K562 (cell line): ENCODE results near the gene SCRN2. TPM values are rescaled to one million over a fixed set of nuclear protein-coding genes. Genes with fewer than 3 reads are reported as not detected.

ENCODE experiments used
- CBFA2T3 ChIP-seq: fragments of 450-650 bp; IDR thresholded peaks from 2 replicates; pipeline ENCODE4 v1.6.1; 2017
- CREB1 ChIP-seq, 2 experiments: sonication (generic) in 1 of 2; formaldehyde crosslinking in 1 of 2; IDR thresholded peaks; 2 replicates each; pipeline versions ENCODE4 v1.6.1 to v1.8.0; 2012 to 2022; ENCODE audit warnings: inconsistent platforms in 1 of 2, mild to moderate bottlenecking in 1 of 2, missing genetic modification reagents in 1 of 2, moderate library complexity in 1 of 2
- ELF1 ChIP-seq: fragments of 200-800 bp; sonication (Bioruptor generic); IDR thresholded peaks from 2 replicates; pipeline ENCODE4 v1.6.1; 2016; ENCODE audit warnings: missing genetic modification characterization, missing compliant biosample characterization
- ILK ChIP-seq: fragments of 450-650 bp; IDR thresholded peaks from 2 replicates; pipeline ENCODE4 v1.6.1; 2016; ENCODE audit warnings: missing genetic modification characterization, low read depth, mild to moderate bottlenecking, missing compliant biosample characterization, moderate library complexity, borderline replicate concordance
- IRF1 ChIP-seq: sonication (generic); formaldehyde crosslinking; IDR thresholded peaks from 2 replicates; pipeline ENCODE4 v1.8.0; 2022; ENCODE audit warnings: missing genetic modification reagents, mild to moderate bottlenecking, borderline replicate concordance
- MEF2A ChIP-seq: IDR thresholded peaks from 2 replicates; pipeline ENCODE4 v1.6.1; 2011; ENCODE audit warnings: low read depth, mild to moderate bottlenecking, low read length, moderate library complexity; ENCODE audit not compliant: control insufficient read depth
- PRPF4 ChIP-seq: fragments of 200-400 bp; formaldehyde crosslinking; IDR thresholded peaks from one replicate; pipeline ENCODE4 v1.6.1; 2017; ENCODE audit warnings: low read length, low read depth, mild to moderate bottlenecking; ENCODE audit not compliant: insufficient read depth, poor library complexity, severe bottlenecking
- RNF219 ChIP-seq: fragments of 250-450 bp; sonication (Bioruptor Pico); IDR thresholded peaks from 2 replicates; pipeline ENCODE4 v1.5.0; 2022; ENCODE audit warnings: mild to moderate bottlenecking
- SETDB1 ChIP-seq: IDR thresholded peaks from one replicate; pipeline ENCODE4 v1.6.1; 2012; ENCODE audit warnings: low read length, control low read depth, inconsistent platforms
- SIN3A ChIP-seq, 2 experiments: fragments of 150-350 bp in 1 of 2; IDR thresholded peaks; 2 replicates each; pipeline ENCODE4 v1.6.1; 2011 to 2016; ENCODE audit warnings: borderline replicate concordance in 2 of 2, low read depth in 2 of 2, low read length in 2 of 2, mild to moderate bottlenecking in 2 of 2, moderate library complexity in 2 of 2; ENCODE audit not compliant: control insufficient read depth in 1 of 2
- SNRNP70 ChIP-seq: fragments of 200-400 bp; formaldehyde crosslinking; optimal IDR thresholded peaks from 2 replicates; pipeline ENCODE3; 2017; ENCODE audit warnings: low read depth, low read length
- ZBTB7A ChIP-seq: IDR thresholded peaks from 2 replicates; pipeline ENCODE4 v1.6.1; 2011; ENCODE audit warnings: low read depth, mild to moderate bottlenecking, low read length, moderate library complexity, borderline replicate concordance; ENCODE audit not compliant: control insufficient read depth
- ZNF668 ChIP-seq: fragments of 250-450 bp; sonication (Bioruptor Pico); IDR thresholded peaks from 2 replicates; pipeline ENCODE4 v1.8.0; 2022; ENCODE audit warnings: mild to moderate bottlenecking, inconsistent platforms
- ZNF699 ChIP-seq: fragments of 250-450 bp; sonication (Bioruptor Pico); IDR thresholded peaks from 2 replicates; pipeline ENCODE4 v1.8.0; 2021; ENCODE audit warnings: mild to moderate bottlenecking, moderate library complexity; ENCODE audit not compliant: insufficient replicate concordance
- ZNF707 ChIP-seq: fragments of 250-450 bp; sonication (Bioruptor Pico); conservative IDR thresholded peaks from 2 replicates; pipeline ENCODE4 v1.8.0; 2022; ENCODE audit warnings: inconsistent platforms, mild to moderate bottlenecking, moderate library complexity
- ZNF717 ChIP-seq: fragments of 250-450 bp; sonication (Bioruptor Pico); IDR thresholded peaks from 2 replicates; pipeline ENCODE4 v1.5.0; 2021
- polyA plus RNA-seq, 8 experiments: library from polyadenylated mRNA; depleted of rRNA in 4 of 8; stranded (reverse) in 5 of 8; unstranded in 3 of 8; fragments of >200 nt; fragmentation: Nextera tagmentation in 2 of 8; fragmentation: Illumina TruSeq in 1 of 8; extraction: Ambion mirVana in 2 of 8; extraction: Trizol in 1 of 8; gene quantifications; 2 replicates each; pipeline versions ENCODE4 v1.2.1 to v1.2.3, GENCODE V29; 2011 to 2014; ENCODE audit warnings: inconsistent platforms in 1 of 8, missing spikeins in 1 of 8
- total RNA-seq, 7 experiments: library from RNA; depleted of rRNA in 6 of 7; stranded (reverse); fragments of >200 nt in 6 of 7; fragmentation: Illumina TruSeq in 2 of 7; extraction: Trizol in 2 of 7; gene quantifications; 2 replicates each; pipeline versions ENCODE4 v1.2.1 to v1.2.3, GENCODE V29; 2011 to 2021; ENCODE audit warnings: low replicate concordance in 1 of 7
- TF ChIP-seq, protein P1 (sequence below): fragments of 250-450 bp; sonication (Bioruptor Pico); IDR thresholded peaks from 2 replicates; pipeline ENCODE4 v1.8.0; 2021; ENCODE audit warnings: borderline replicate concordance, mild to moderate bottlenecking, moderate library complexity; ENCODE audit not compliant: poor library complexity, severe bottlenecking
- TF ChIP-seq, protein P2 (sequence below): IDR thresholded peaks from 2 replicates; pipeline ENCODE4 v1.6.1; 2012; ENCODE audit warnings: low read depth, low read length, improper control_type of control experiment, borderline replicate concordance
- TF ChIP-seq, protein P3 (sequence below): fragments of 250-450 bp; sonication (Bioruptor Pico); IDR thresholded peaks from 2 replicates; pipeline ENCODE4 v1.9.0; 2021; ENCODE audit warnings: mild to moderate bottlenecking, inconsistent platforms

The SCRN2 gene
- total and polyA plus RNA-seq, 9 of the 15 experiments (the other 6 are each of a cell fraction or from before 2014, with no cell fraction given): 0.25 to 32.9 (median 13.6) TPM

DNA sequence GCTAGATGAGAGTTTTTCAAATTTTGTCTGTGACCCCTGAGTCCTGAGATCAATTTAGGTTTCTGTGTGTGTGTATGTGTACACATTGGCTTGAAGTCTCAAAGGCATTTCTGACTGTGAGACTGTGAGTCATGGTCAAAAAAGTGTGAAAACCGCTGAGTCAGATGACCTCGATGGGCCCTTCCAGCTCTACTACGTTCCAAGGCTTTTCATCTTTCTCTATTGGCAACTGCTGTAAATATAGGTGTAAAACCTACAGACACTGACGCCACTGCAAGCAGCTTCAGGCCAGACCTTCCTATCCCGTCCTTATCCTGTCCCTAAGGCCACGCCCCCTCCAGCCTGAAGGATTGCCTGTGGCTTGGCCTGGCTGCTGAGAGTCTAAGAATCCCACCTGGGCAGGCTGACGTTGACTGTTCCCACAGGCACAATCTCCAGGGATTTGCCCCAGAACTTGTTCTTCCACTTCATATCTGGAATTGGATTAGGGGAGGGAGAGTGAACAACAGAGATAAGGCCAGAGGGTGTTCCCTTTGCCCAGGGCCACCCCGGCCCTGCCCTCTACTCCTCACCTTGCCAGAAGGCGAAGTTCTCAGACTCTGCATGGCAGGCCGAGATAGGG, 30.8 kb downstream of the SCRN2 start (continued):
- TF ChIP-seq CREB1 (IDR thresholded peaks at IDR 0.05) (no peak; the same call in 1 of the 2 replicates), CREB1 (CRISPR knock-in tag; IDR thresholded peaks at IDR 0.05) (no peak), ELF1 (no peak), ZBTB7A (no peak), RNF219 (no peak), ZNF699 (no peak), SNRNP70 (no peak), SIN3A (IDR thresholded peaks at IDR 0.05; ENCODE audit: borderline replicate concordance in 2 of 2, control insufficient read depth in 1 of 2, low read depth in 2 of 2, low read length in 2 of 2) (no peak), ILK (tag) (no peak), ZNF668 (CRISPR knock-in tag) (no peak), ZNF717 (no peak), IRF1 (CRISPR knock-in tag) (no peak), CBFA2T3 (peak; percentile 78), PRPF4 (no peak), ZNF707 (CRISPR knock-in tag) (no peak), SETDB1 (peak; percentile 37), MEF2A (no peak)
- TF ChIP-seq, protein P1, sequence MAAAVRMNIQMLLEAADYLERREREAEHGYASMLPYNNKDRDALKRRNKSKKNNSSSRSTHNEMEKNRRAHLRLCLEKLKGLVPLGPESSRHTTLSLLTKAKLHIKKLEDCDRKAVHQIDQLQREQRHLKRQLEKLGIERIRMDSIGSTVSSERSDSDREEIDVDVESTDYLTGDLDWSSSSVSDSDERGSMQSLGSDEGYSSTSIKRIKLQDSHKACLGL (CRISPR knock-in tag): no peak
- TF ChIP-seq, protein P2, sequence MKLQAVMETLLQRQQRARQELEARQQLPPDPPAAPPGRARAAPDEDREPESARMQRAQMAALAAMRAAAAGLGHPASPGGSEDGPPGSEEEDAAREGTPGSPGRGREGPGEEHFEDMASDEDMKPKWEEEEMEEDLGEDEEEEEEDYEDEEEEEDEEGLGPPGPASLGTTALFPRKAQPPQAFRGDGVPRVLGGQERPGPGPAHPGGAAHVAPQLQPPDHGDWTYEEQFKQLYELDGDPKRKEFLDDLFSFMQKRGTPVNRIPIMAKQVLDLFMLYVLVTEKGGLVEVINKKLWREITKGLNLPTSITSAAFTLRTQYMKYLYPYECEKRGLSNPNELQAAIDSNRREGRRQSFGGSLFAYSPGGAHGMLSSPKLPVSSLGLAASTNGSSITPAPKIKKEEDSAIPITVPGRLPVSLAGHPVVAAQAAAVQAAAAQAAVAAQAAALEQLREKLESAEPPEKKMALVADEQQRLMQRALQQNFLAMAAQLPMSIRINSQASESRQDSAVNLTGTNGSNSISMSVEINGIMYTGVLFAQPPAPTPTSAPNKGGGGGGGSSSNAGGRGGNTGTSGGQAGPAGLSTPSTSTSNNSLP: no peak
- TF ChIP-seq, protein P3, sequence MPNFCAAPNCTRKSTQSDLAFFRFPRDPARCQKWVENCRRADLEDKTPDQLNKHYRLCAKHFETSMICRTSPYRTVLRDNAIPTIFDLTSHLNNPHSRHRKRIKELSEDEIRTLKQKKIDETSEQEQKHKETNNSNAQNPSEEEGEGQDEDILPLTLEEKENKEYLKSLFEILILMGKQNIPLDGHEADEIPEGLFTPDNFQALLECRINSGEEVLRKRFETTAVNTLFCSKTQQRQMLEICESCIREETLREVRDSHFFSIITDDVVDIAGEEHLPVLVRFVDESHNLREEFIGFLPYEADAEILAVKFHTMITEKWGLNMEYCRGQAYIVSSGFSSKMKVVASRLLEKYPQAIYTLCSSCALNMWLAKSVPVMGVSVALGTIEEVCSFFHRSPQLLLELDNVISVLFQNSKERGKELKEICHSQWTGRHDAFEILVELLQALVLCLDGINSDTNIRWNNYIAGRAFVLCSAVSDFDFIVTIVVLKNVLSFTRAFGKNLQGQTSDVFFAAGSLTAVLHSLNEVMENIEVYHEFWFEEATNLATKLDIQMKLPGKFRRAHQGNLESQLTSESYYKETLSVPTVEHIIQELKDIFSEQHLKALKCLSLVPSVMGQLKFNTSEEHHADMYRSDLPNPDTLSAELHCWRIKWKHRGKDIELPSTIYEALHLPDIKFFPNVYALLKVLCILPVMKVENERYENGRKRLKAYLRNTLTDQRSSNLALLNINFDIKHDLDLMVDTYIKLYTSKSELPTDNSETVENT (CRISPR knock-in tag): no peak
